Measurements from ENCODE around the gene LRRC26.

DNA sequence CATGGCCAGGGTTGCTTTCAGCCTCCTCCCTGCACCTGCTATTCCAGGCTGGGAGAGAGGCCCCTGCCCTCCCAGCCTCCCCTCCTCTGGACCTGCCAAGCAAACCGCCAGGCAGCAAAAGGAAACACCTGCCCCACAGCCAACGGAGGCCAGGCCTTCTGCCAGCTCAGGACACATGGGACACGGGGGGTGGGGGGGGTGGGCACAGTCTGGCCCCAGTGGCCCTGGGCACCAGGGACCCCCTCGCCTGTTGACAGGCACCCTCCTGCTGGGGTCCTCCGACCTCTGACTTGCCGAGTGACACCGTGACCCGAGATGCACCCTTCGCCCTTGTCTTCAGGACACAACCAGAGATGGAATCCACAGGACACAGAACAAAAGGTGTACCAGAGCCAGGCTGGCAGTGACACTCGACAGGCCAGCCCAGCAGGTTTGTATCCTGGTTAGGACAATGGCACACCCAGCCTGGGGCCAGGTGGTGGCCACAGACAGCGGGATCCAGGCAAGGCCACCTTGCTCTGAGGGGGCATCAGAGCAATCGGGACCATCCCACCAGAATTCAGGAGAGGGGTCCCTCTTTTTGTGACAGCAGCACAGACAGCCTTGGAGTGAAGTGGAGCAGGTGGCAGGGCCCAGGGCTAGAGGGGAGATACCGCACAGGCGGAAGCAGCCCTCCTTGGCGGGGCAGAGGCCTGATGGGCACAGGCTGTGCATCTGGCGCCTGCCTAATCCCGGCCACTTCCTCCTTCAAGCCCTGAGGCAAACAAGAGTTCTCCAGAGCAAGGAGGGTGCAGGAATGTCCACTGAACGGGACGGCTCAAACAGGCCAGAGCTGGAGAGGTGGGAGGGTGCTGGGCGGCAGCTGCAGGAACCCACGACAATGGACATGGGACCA is 3.3 kb upstream of the LRRC26 start:
- TF ChIP-seq, protein P1, sequence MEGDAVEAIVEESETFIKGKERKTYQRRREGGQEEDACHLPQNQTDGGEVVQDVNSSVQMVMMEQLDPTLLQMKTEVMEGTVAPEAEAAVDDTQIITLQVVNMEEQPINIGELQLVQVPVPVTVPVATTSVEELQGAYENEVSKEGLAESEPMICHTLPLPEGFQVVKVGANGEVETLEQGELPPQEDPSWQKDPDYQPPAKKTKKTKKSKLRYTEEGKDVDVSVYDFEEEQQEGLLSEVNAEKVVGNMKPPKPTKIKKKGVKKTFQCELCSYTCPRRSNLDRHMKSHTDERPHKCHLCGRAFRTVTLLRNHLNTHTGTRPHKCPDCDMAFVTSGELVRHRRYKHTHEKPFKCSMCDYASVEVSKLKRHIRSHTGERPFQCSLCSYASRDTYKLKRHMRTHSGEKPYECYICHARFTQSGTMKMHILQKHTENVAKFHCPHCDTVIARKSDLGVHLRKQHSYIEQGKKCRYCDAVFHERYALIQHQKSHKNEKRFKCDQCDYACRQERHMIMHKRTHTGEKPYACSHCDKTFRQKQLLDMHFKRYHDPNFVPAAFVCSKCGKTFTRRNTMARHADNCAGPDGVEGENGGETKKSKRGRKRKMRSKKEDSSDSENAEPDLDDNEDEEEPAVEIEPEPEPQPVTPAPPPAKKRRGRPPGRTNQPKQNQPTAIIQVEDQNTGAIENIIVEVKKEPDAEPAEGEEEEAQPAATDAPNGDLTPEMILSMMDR (IDR thresholded peaks at IDR 0.05; ENCODE audit: low read depth, low read length, poor library complexity, severe bottlenecking), result no peak
- no peak for TF ChIP-seq EZH2phosphoT487 (IDR thresholded peaks at IDR 0.05; ENCODE audit: borderline replicate concordance, low read length)

All from DOHH2 (cell line).